ENCODE measurements around the gene ZNF599.
A peak's percentile ranks its signal among the peaks of the same experiment; 100 is the strongest.

The ZNF599 gene

DNA sequence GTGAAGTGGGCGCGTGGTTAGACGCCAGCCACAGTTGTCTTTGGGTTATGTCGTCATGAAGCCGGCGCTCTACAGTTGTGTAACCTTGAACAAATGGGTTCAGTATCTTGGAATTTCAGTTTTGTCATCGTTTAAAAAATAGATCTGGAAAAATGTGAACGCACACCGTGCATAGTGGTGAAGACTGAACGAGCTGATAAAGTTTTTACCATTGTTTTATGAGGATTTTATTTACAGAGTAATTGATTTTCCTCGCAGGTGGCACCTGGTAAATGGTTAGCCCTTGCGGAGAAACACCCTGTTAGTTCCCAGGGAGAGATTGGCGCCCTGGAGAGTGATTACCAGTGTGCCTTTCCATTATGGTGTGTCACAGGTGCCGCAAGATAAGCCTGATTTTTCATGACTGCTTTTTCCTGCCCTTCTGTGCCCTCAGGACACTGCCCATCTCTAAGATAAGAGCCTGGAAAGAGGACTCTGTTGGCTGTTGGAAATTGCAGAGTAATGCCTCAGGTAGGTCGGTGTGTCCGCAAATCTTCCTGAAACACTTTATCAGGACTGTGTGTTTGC is 38.4 kb downstream of the ZNF599 start:
- no peak for DNase-seq

GRCh38 chr19:34733746-34734536 is 39.1 kb downstream of the ZNF599 start, which contains the start of gene ZNF181:
Gene ZNF181 (plus strand): TSS chr19:34734243. CDS start chr19:34735038, 795 bp downstream.
- peak; percentile 96 for DNase-seq

DNA sequence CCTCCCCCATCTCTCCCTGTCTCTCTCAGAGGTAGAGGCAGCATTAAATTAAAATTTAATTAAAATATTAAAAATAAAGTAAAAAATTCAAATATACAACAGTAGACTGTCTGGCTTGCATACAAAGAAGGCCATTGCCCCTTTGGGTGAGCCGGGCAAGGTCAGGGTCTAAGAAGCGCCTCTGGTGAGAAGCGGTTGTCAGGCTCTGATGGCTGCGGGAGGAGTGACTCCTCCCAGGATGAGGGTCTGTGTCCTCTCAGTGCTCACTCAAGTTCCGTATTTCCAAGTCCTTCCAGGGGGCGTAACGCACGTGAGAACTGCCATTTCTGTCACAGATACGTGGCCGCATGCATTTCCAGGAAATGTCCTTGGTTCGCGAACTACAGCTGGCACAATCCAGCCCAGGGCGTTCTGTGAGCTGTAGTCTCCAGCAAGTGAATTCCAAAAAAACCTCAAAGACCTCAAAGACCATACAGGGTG is 39.7 kb downstream of the ZNF599 start:
- no peak for DNase-seq

GRCh38 chr19:34732612-34733211 is 40.3 kb downstream of the ZNF599 start:
- DNase-seq, result no peak

DNA sequence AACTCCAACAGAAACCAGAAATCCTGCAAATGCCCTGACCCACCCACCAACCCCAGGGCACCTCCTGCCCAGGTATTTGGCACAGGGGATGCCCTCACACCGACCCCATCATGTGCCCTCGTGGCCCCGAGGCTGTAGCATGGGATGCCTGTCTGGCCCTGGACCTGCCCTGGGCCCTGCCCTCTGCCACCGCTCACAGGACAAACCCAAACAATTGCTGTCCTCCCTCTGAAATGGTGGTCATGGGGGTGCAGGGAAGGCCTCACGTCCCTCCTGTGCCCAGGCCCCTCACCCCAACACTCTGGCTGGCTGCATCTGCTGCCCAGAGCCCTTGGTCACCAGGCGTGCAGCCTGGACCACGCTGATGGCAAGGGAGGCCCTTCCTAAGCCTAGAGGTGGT is 41.1 kb downstream of the ZNF599 start:
- no peak for DNase-seq

DNA sequence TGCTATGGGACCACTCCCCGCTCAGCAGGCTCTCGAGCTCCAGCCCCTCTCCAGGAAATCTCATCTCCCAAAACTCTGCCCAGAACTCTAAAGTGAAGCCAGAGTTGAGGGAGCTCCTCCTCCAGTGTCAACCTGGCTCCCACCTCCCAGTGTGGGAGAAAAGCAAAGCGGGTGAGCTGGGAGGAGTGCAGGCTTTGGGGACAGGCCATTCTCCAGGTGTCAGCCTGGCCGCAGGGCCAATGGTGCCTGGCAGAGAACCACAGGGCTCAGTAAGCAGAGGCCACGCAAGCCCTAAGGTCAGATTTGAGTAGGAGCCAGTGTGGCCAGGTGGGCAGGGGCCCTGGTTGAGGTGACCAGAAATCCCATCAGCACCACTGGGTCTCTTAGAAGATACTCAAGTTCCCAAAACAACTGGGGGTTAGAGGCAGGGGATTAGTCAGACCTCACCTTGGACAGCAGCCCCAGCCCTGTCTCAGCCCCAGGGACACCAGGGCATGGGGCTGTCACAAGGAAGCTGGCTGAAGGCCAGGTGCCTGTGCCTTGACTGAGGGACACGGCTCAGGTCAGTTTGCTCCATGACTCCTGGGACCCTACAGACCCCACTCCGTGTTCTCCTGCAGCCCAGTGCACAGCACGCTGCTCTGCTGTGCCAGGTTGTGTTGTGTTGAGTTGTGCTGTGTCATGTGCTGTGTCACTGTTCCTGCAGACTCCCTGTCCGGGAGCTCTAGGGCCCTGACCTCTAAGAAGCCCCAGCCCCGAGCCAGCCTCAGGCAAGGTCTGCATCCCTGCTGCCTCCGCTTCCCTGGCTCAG is 41.8 kb downstream of the ZNF599 start:
- no peak for DNase-seq

DNA sequence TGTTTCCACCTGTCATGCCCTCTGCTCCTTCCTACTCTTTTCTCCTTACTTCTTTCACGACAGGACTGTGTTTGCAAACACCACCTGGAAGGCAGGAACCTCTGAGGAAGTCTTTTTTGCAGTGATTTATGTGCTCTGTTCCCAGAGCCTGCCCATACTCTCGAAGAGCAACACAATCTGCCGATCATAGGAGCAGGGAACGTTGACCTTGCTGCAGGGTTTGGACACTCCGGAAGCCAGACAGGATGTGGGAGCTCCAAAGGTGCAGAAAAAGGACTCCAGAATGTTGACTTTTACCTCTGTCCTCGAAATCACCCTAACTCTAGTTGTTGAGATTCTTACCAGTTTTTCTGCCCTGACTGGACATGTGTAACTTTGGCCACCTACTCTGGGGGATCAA is 47.6 kb downstream of the ZNF599 start:
- DNase-seq, result no peak

DNA sequence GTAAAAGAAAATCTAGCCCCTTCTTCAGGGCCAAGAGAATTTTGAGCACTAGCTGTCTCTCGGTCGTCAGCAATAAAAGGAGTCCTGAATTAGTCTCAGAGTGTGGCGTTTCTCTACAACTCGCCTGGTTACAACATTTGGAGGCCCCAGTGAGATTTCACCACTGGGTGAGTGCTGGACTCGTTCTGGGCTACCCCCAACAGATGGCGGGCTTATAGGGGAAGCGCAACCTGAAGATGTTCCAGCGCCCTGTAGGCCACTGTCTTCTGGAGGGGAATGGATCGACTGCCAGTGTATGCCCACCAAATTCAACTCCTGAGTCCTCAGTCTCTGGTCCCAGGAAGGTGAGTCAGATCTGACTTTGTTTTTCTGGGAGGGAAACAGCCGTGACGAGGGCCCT is 50.7 kb downstream of the ZNF599 start:
- DNase-seq, result no peak

DNA sequence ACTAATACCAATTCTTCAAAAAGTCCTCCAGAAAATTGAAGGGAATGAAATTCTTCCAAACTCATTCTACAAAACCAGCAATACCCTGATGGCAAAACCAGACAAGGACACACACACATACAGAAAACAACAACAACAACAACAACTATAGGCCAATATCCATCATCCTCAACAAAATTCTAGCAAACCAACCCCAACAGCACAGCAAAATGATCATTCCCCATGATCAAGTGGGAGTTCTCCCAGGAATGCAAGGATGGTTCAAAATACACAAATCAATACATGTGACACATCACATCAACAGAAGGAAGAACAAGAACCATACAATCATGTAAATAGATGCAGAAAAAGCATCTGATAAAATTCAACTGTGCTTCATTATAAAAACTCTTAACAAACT is 57.7 kb downstream of the ZNF599 start:
- DNase-seq, result no peak

DNA sequence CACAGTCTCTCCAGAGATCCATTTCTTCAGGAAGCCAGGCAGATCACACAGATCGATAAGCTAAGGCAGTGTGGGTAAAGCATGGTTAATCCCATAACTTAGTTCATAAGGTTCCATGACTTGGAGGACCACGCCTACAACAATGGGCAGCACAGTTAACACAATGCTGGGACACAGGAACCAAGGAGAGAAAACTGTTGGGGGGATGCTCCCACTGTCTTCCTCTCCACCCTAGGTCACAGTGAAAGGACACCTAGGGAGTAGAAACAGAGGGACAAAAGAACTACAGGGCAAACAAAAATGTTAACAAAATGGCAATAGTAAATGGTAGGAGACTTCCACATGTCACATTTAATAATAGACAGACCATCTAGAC is 59.8 kb downstream of the ZNF599 start:
- DNase-seq, result no peak

DNA sequence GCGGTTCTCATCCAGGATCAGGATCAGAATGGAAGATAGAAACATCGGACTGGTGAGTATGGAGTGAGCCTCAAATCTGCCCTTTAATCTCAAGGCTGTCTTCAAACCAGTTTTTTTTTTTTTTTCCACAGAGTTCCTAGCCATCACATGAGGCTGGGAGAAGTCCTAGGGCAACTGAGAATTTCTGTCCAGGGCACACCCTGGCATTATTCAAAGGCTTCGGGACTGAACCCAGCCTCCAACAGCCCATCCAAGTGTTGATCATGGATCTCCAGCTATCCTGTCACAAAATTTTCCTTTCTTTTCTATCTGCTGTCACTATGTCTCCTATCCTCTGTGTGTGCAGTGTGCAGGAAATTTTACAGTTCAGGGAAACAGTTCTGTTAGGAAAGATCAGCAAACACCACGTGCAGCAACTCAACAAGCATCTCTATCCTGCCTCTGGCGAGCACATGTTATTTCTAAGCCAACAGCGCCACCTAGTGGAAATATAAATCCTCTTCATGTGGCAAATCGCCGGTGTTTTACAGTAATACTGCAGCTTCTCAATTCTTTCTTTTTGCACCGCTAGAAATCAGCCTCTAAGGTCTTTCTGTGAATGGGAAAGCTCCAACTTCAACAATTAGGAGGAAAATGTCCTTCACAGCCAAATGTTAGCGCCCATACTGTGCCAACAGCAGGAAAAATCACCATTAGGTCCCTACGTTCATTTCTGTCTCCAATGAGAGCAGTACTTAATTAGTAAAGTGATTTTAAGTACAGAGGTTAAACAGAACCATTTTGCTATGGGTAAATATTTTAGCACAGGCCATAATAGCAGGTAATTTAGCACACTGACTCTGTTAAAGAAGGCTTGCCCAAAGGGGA is 60.4 kb downstream of the ZNF599 start:
- DNase-seq, result peak; percentile 84

- DNase-seq, result no peak
Observed at GRCh38 chr19:34711890-34712289, 61.1 kb downstream of the ZNF599 start.
